Urothelium cell line (cell line): Measurements from ENCODE around the gene KLHL30.

Source experiments
- DNase-seq: peaks from one replicate; pipeline ENCODE4 v3.0.0; 2011; ENCODE audit warnings: low spot score, mixed read lengths
- FAIRE-seq: peaks from 2 replicates; lab custom pipeline; 2011; peaks lifted over from hg19 to GRCh38; lab: Jason Lieb, UNC

The KLHL30 gene

GRCh38 chr2:238117199-238118154 lies 21.0 kb upstream of the KLHL30 start:
- DNase-seq (no peak), FAIRE-seq (peak; percentile 62)

GRCh38 chr2:238119756-238120462 lies 18.6 kb upstream of the KLHL30 start:
- FAIRE-seq (no peak), DNase-seq (no peak)

- FAIRE-seq: no peak
- DNase-seq: no peak
These were observed 17.8 kb upstream of the KLHL30 start for GRCh38 chr2:238120463-238121298.

GRCh38 chr2:238121511-238122286 lies 16.8 kb upstream of the KLHL30 start:
- DNase-seq: no peak
- no peak for FAIRE-seq

- no peak for DNase-seq
- no peak for FAIRE-seq
These were observed 15.9 kb upstream of the KLHL30 start for GRCh38 chr2:238122287-238123217.

GRCh38 chr2:238123218-238123971 lies 15.1 kb upstream of the KLHL30 start:
- FAIRE-seq (no peak), DNase-seq (no peak)

GRCh38 chr2:238123991-238124470 lies 14.4 kb upstream of the KLHL30 start:
- DNase-seq (no peak), FAIRE-seq (no peak)

- DNase-seq (no peak), FAIRE-seq (peak; percentile 94)
These were observed 13.9 kb upstream of the KLHL30 start for GRCh38 chr2:238124488-238125126.

- DNase-seq: no peak
- FAIRE-seq: no peak
These were observed 13.2 kb upstream of the KLHL30 start for GRCh38 chr2:238125127-238125885.

- no peak for FAIRE-seq
- DNase-seq: no peak
These were observed 12.1 kb upstream of the KLHL30 start for GRCh38 chr2:238126338-238126737.

- FAIRE-seq (peak; percentile 98), DNase-seq (no peak)
These were observed 11.7 kb upstream of the KLHL30 start for GRCh38 chr2:238126775-238127164.

- DNase-seq: peak; percentile 66
- FAIRE-seq: no peak
These were observed 11.1 kb upstream of the KLHL30 start for GRCh38 chr2:238127165-238128060.

GRCh38 chr2:238128061-238128440 lies 10.4 kb upstream of the KLHL30 start:
- no peak for DNase-seq
- no peak for FAIRE-seq

- DNase-seq: no peak
- no peak for FAIRE-seq
These were observed 9.9 kb upstream of the KLHL30 start for GRCh38 chr2:238128534-238129001.

GRCh38 chr2:238129166-238130010 lies 9.1 kb upstream of the KLHL30 start:
- no peak for FAIRE-seq

More at GRCh38 chr2:238129166-238130010, 9.1 kb upstream of the KLHL30 start:
- no peak for DNase-seq
